GM12878 (cell line): ENCODE measurements around the gene SUGCT. TPM values are rescaled to one million over a fixed set of nuclear protein-coding genes. Genes with fewer than 3 reads are reported as not detected.

Experiments
- ATAC-seq: fragments of 200-7000 bp; cut with Tn5 transposase; 3 replicates; pipeline ENCODE4 v1.9.1; 2020; ENCODE audit warnings: mild to moderate bottlenecking, moderate library complexity
- BruUV-seq: library from RNA; stranded (reverse); fragments of 400-500 nt; replicated peaks from 2 replicates; lab custom pipeline; 2021; lab: Mats Ljungman, UMichigan
- CTCF ChIA-PET: fragments of 300-600 bp; sonication (Branson Sonifier 250); formaldehyde crosslinking; extraction: SDS; loops from one replicate; lab custom pipeline; 2021; ENCODE audit warnings: inconsistent platforms; lab: Yijun Ruan, JAX
- POLR2A ChIA-PET: fragments of 350-600 bp; formaldehyde crosslinking; extraction: SDS; loops from one replicate; lab custom pipeline; 2021; ENCODE audit warnings: inconsistent platforms; lab: Charles Lee
- RAD21 ChIA-PET: fragments of 300-600 bp; sonication (Branson Sonifier 250); formaldehyde crosslinking; loops from one replicate; lab custom pipeline; 2023; ENCODE audit warnings: antibody characterized with exemption; ENCODE audit not compliant: unreplicated experiment; lab: Charles Lee
- SMC1A ChIA-PET: fragments of 300-600 bp; sonication (Branson Sonifier 250); formaldehyde crosslinking; loops from one replicate; lab custom pipeline; 2023; ENCODE audit not compliant: unreplicated experiment, uncharacterized antibody; lab: Charles Lee
- DNase-seq: peaks from one replicate; pipeline ENCODE4 v3.0.0-alpha.2; 2011; ENCODE audit warnings: low read depth, low spot score
- FAIRE-seq: peaks from 3 replicates; lab custom pipeline; 2011; peaks lifted over from hg19 to GRCh38; lab: Jason Lieb, UNC
- H2AFZ ChIP-seq: 2 replicates; pipeline ENCODE4 v1.6.0; 2011; ENCODE audit warnings: low read depth, low read length, control low read depth; ENCODE audit not compliant: control insufficient read depth
- H3K27ac ChIP-seq: 2 replicates; pipeline ENCODE4 v1.5.1; 2011; ENCODE audit warnings: control low read depth; ENCODE audit not compliant: control insufficient read depth, insufficient read depth
- H3K27me3 ChIP-seq, 2 experiments: replicated peaks in 1 of 2; 2 replicates each; pipeline versions ENCODE4 v1.6.0 to v1.6.1; 2011; ENCODE audit warnings: low read length in 1 of 2; ENCODE audit not compliant: control insufficient read depth in 2 of 2, insufficient read depth in 2 of 2
- H3K36me3 ChIP-seq, 2 experiments: 2 replicates each; pipeline ENCODE4 v1.5.1; 2011; ENCODE audit warnings: low read length in 1 of 2; ENCODE audit not compliant: control insufficient read depth in 2 of 2, insufficient read depth in 2 of 2
- H3K4me1 ChIP-seq: 2 replicates; pipeline ENCODE4 v1.6.1; 2011; ENCODE audit warnings: mild to moderate bottlenecking, low read length, moderate library complexity, mixed read lengths; ENCODE audit not compliant: control insufficient read depth, insufficient read depth
- H3K4me2 ChIP-seq: 2 replicates; pipeline ENCODE4 v1.6.0; 2011; ENCODE audit warnings: control low read depth; ENCODE audit not compliant: control insufficient read depth, insufficient read depth
- H3K4me3 ChIP-seq: fragments of 200-600 bp; sonication (generic); 2 replicates; pipeline ENCODE4 v1.5.1; 2016
- H3K79me2 ChIP-seq: 2 replicates; pipeline ENCODE4 v1.6.0; 2011; ENCODE audit warnings: low read length; ENCODE audit not compliant: control insufficient read depth, insufficient read depth
- H3K9ac ChIP-seq: 2 replicates; pipeline ENCODE4 v1.8.0; 2011; ENCODE audit warnings: low read length, control low read depth, mixed read lengths; ENCODE audit not compliant: control insufficient read depth, insufficient read depth
- H3K9me3 ChIP-seq: replicated peaks from 3 replicates; pipeline ENCODE4 v1.5.1; 2011; ENCODE audit warnings: mild to moderate bottlenecking, low read length; ENCODE audit not compliant: control insufficient read depth, insufficient read depth
- H4K20me1 ChIP-seq: 2 replicates; pipeline ENCODE4 v1.6.0; 2011; ENCODE audit not compliant: control insufficient read depth, insufficient read depth
- BMI1 ChIP-seq: fragments of 450-650 bp; IDR thresholded peaks from 2 replicates; pipeline ENCODE4 v1.6.1; 2016; ENCODE audit warnings: mild to moderate bottlenecking, moderate library complexity, borderline replicate concordance
- IKZF1 ChIP-seq: fragments of 450-650 bp; conservative IDR thresholded peaks from 2 replicates; pipeline ENCODE4 v1.6.1; 2017; ENCODE audit warnings: antibody characterized with exemption, mild to moderate bottlenecking
- MYC ChIP-seq: IDR thresholded peaks from 2 replicates; pipeline ENCODE4 v1.6.1; 2011; ENCODE audit warnings: mild to moderate bottlenecking, low read length, moderate library complexity, inconsistent platforms; ENCODE audit not compliant: insufficient read depth, insufficient replicate concordance, insufficient read length, severe bottlenecking
- SIN3A ChIP-seq: IDR thresholded peaks from 2 replicates; pipeline ENCODE4 v1.6.1; 2012; ENCODE audit warnings: low read depth, low read length, improper control_type of control experiment
- SIX5 ChIP-seq: IDR thresholded peaks from 2 replicates; pipeline ENCODE4 v1.6.1; 2011; ENCODE audit warnings: mild to moderate bottlenecking, low read depth, low read length, moderate library complexity; ENCODE audit not compliant: severe bottlenecking
- YY1 ChIP-seq: IDR thresholded peaks from 2 replicates; pipeline ENCODE4 v1.6.1; 2011; ENCODE audit warnings: low read depth, mild to moderate bottlenecking, low read length
- ZBED1 ChIP-seq: IDR thresholded peaks from 2 replicates; pipeline ENCODE4 v1.6.1; 2016; ENCODE audit warnings: borderline replicate concordance
- ZBTB33 ChIP-seq: fragments of 450-650 bp; IDR thresholded peaks from 2 replicates; pipeline ENCODE4 v1.6.1; 2017; ENCODE audit warnings: mild to moderate bottlenecking
- WGBS: methylation state at CpG from one replicate; pipeline ENCODE4 v1.1.6; 2016; ENCODE audit warnings: low lambda C conversion rate; ENCODE audit not compliant: insufficient replicate concordance, insufficient coverage; ENCODE audit errors: missing lambda C conversion rate; 5-methylcytosine and 5-hydroxymethylcytosine counted together
- in situ Hi-C: fragments of 300-500 bp; cut with MboI; formaldehyde crosslinking; loops from 9 replicates; pipeline ENCODE4 v1.14.3; 2018; ENCODE audit warnings: mixed read lengths
- intact Hi-C: fragments of 100-400 bp; cut with micrococcal nuclease; formaldehyde crosslinking; loops from one replicate; pipeline ENCODE4 v1.14.2; 2022; ENCODE audit not compliant: unreplicated experiment
- polyA plus RNA-seq, 11 experiments: library from polyadenylated mRNA; depleted of rRNA in 4 of 11; unstranded in 6 of 11; stranded (reverse) in 5 of 11; fragments of >200 nt; fragmentation: Nextera tagmentation in 4 of 11; fragmentation: Illumina TruSeq in 1 of 11; extraction: Ambion mirVana in 4 of 11; extraction: Trizol in 1 of 11; gene quantifications; 1 replicate in 1 of 11; 2 replicates in 10 of 11; pipeline versions ENCODE4 v1.2.1 to v1.2.3, GENCODE V29; 2011 to 2016; ENCODE audit warnings: inconsistent platforms in 2 of 11, missing spikeins in 2 of 11, low read depth in 1 of 11
- total RNA-seq, 4 experiments: library from RNA; depleted of rRNA in 3 of 4; stranded (reverse); fragments of >200 nt in 3 of 4; fragmentation: Illumina TruSeq in 1 of 4; extraction: Trizol in 1 of 4; gene quantifications; 2 replicates each; pipeline versions ENCODE4 v1.2.1 to v1.2.3, GENCODE V29; 2013 to 2021

The SUGCT gene
- total and polyA plus RNA-seq, 10 of the 15 experiments (the other 5 are each of a cell fraction or from before 2014, with no cell fraction given): 0.08 to 1.2 (median 0.67) TPM; not detected in 1

- TF ChIP-seq ZBTB33 (no peak), IKZF1 (no peak), SIN3A (no peak)
Observed at GRCh38 chr7:40122940-40123254, 11.9 kb upstream of the SUGCT start (continued).

- ATAC-seq (peak; percentile 81), DNase-seq (no peak)
- intact Hi-C loops: loop anchor here (2.0 kb wide), 1 partner anchor 185 kb away; no protein-coding TSS in a partner anchor
Observed at GRCh38 chr7:40133561-40134427, 1.0 kb upstream of the SUGCT start.

More at GRCh38 chr7:40133561-40134427, 1.0 kb upstream of the SUGCT start:
- H3K4me3 ChIP-seq: peak overlapping the region; percentile 90
- H3K4me1 ChIP-seq: peaks cover 7% of the 10 kb centered on the region
- no peak for TF ChIP-seq SIX5
- 0 out of 2 replicates have a peak, but pooled peaks have one; percentile 23 for TF ChIP-seq ZBED1
- TF ChIP-seq SIN3A: no peak; the same call in 1 of the 2 replicates
- TF ChIP-seq MYC: no peak
- TF ChIP-seq YY1: no peak
- no peak for TF ChIP-seq BMI1
- ChIA-PET CTCF (interaction anchor here (0.6 to 2.5 kb wide), 3 partner anchors 17 to 238 kb away, joined by 3 to 6 read pairs (median 3); no protein-coding TSS in a partner anchor), SMC1A (interaction anchor here (0.9 to 1.2 kb wide), 3 partner anchors 11 to 182 kb away, joined by 3 to 4 read pairs (median 4); no protein-coding TSS in a partner anchor), POLR2A (interaction anchor here (1.3 kb wide), 1 partner anchor 11 kb away, joined by 3 read pairs; no protein-coding TSS in a partner anchor), RAD21 (interaction anchor here (0.6 to 1.2 kb wide), 2 partner anchors 185 to 1820 kb away, joined by 3 to 4 read pairs; no protein-coding TSS in a partner anchor)
- peaks cover 37% of the 10 kb centered on the region for H3K79me2 ChIP-seq
- H3K27me3 ChIP-seq: no peaks in the 10 kb centered on the region; a peak in 1 of 4 replicates
- BruUV-seq: TSS peak; percentile 90
- no peak for FAIRE-seq
- peak overlapping the region; percentile 89 for H3K4me2 ChIP-seq
- peak overlapping the region; percentile 68 for H3K9ac ChIP-seq
- in situ Hi-C loops: no loop called here
- no peaks in the 10 kb centered on the region for H3K36me3 ChIP-seq
- H3K9me3 ChIP-seq: no peaks in the 10 kb centered on the region; the same call in 2 of the 3 replicates
- H3K27ac ChIP-seq: peak overlapping the region; percentile 92
- no peaks in the 10 kb centered on the region for H4K20me1 ChIP-seq
- 1% methylated on average over 32 of the region's 36 CpGs for WGBS
- peak overlapping the region; percentile 100 for H2AFZ ChIP-seq
